ENCODE measurements around the gene TENT5C. TPM values are rescaled to one million over a fixed set of nuclear protein-coding genes. Genes with fewer than 3 reads are reported as not detected.

Gene TENT5C
- total RNA-seq, 1 experiment from 2014 or later = 1.4 TPM

DNA sequence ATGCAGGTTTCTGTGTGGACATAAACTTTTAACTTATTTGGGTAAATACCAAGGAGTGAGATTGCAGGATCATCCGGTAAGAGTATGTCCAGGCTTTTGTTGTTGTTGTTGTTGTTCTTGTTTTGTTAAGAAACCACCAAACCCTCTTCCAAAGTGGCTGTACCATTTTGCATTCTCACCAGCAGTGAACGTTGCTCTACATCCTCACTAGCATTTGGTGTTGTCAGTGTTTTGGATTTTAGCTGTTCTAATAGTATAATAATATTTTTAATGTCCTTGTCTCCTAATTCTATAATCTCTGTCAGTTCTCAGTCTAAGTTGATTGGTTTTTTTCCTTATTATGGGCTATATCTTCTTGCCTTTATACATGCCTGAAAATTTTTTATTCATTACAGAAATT, 37.8 kb downstream of the TENT5C start:
- no peak for TF ChIP-seq POLR2A (IDR thresholded peaks at IDR 0.05; ENCODE audit: borderline replicate concordance, extremely low read depth, insufficient read depth, insufficient read length)
- TF ChIP-seq, protein P1, sequence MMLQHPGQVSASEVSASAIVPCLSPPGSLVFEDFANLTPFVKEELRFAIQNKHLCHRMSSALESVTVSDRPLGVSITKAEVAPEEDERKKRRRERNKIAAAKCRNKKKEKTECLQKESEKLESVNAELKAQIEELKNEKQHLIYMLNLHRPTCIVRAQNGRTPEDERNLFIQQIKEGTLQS (IDR thresholded peaks at IDR 0.05) = no peak
- TF ChIP-seq EGR1 (IDR thresholded peaks at IDR 0.05; ENCODE audit: low read depth) = no peak
- Histone ChIP-seq H3K27me3 (ENCODE audit: insufficient read depth, low read length) (no peaks in the 10 kb centered on the region), H2AFZ (ENCODE audit: low read depth, low read length, poor library complexity, severe bottlenecking) (no peak overlapping the region), H3K27ac (ENCODE audit: low read depth, low read length) (no peak overlapping the region), H3K79me2 (ENCODE audit: insufficient read depth, low read length) (no peaks in the 10 kb centered on the region), H3K9me2 (ENCODE audit: insufficient read depth) (no peaks in the 10 kb centered on the region), H4K20me1 (ENCODE audit: insufficient read depth) (no peaks in the 10 kb centered on the region), H3K4me2 (ENCODE audit: low read length) (no peak overlapping the region), H3K36me3 (ENCODE audit: control insufficient read depth in 1 of 2, insufficient read depth in 2 of 2, low read length in 2 of 2) (no peaks in the 10 kb centered on the region), H3K4me3 (replicated peaks in 1 of 2; ENCODE audit: low read depth in 1 of 2, low read length in 2 of 2) (no peak overlapping the region), H3K4me1 (ENCODE audit: control insufficient read depth in 1 of 2, insufficient read depth in 2 of 2, low read length in 2 of 2) (no peaks in the 10 kb centered on the region), H3K9me3 (ENCODE audit: control insufficient read depth in 1 of 2, insufficient read depth in 1 of 2, low read depth in 1 of 2, low read length in 2 of 2) (no peaks in the 10 kb centered on the region), H3K9ac (ENCODE audit: low read length) (no peak overlapping the region)
- no TSS peak for BruUV-seq (replicated peaks)
- ChIA-PET CTCF (interaction anchor here (0.6 kb wide), 1 partner anchor 9 kb away, joined by 3 read pairs; no protein-coding TSS in a partner anchor), RAD21 (ENCODE audit: low non-redundant PET in 1 of 2, low total read pairs in 2 of 2, uncharacterized antibody in 2 of 2, unreplicated experiment in 2 of 2) (no interaction called here), POLR2A (no interaction called here)
- DNase-seq (ENCODE audit: low read depth, low spot score) (no peak), ATAC-seq (no peak)
- intact Hi-C loops (cut with micrococcal nuclease) = no loop called here

DNA sequence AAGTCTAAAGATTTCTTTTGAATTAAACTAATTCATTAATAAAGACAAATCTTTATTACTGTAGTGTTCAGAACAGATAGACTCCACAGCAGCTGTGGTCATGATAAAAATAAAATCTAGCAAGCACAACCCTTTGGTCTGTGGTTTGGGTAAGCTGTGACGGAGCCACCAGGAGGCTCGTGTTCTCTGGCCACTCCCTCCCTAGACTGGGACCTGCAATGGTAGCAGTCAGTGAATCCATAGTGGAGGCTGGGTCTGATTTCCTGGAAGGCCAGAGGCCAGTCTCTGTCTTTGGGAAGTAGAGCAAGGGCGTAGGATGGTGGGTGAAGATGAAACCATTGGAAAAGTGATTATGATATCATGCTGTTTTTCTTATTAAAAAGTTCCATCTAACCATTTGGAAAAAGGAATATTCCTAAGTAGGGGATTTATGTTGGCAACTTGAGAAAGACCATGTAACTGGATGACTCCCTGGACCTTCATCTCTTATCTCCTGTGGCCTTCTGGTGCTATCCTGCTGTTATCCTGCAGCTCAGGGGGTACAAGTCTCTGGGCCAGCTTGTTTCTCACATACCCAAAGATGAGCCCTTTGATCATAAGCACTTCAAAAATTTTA, 39.0 kb downstream of the TENT5C start:
- Histone ChIP-seq H3K27ac (ENCODE audit: low read depth, low read length) (no peak overlapping the region), H2AFZ (ENCODE audit: low read depth, low read length, poor library complexity, severe bottlenecking) (no peak overlapping the region), H3K9me2 (ENCODE audit: insufficient read depth) (no peaks in the 10 kb centered on the region), H3K4me1 (ENCODE audit: control insufficient read depth in 1 of 2, insufficient read depth in 2 of 2, low read length in 2 of 2) (no peaks in the 10 kb centered on the region), H3K79me2 (ENCODE audit: insufficient read depth, low read length) (no peaks in the 10 kb centered on the region), H3K4me2 (ENCODE audit: low read length) (no peak overlapping the region), H3K27me3 (ENCODE audit: insufficient read depth, low read length) (no peaks in the 10 kb centered on the region), H3K9me3 (ENCODE audit: control insufficient read depth in 1 of 2, insufficient read depth in 1 of 2, low read depth in 1 of 2, low read length in 2 of 2) (no peaks in the 10 kb centered on the region), H4K20me1 (ENCODE audit: insufficient read depth) (no peaks in the 10 kb centered on the region), H3K36me3 (ENCODE audit: control insufficient read depth in 1 of 2, insufficient read depth in 2 of 2, low read length in 2 of 2) (no peaks in the 10 kb centered on the region), H3K9ac (ENCODE audit: low read length) (no peak overlapping the region), H3K4me3 (replicated peaks in 1 of 2; ENCODE audit: low read depth in 1 of 2, low read length in 2 of 2) (no peak overlapping the region)
- intact Hi-C loops (cut with micrococcal nuclease) = no loop called here
- ChIA-PET CTCF (no interaction called here), RAD21 (ENCODE audit: low non-redundant PET in 1 of 2, low total read pairs in 2 of 2, uncharacterized antibody in 2 of 2, unreplicated experiment in 2 of 2) (no interaction called here), POLR2A (no interaction called here)
- no peak for ATAC-seq
- no TSS peak for BruUV-seq (replicated peaks)
- TF ChIP-seq, protein P2, sequence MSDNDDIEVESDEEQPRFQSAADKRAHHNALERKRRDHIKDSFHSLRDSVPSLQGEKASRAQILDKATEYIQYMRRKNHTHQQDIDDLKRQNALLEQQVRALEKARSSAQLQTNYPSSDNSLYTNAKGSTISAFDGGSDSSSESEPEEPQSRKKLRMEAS (IDR thresholded peaks at IDR 0.05) = no peak
- TF ChIP-seq EZH2phosphoT487 (IDR thresholded peaks at IDR 0.05; ENCODE audit: borderline replicate concordance) (no peak), TCF7L2 (IDR thresholded peaks at IDR 0.05; ENCODE audit: borderline replicate concordance, extremely low read depth, insufficient read depth, insufficient read length) (no peak), EGR1 (IDR thresholded peaks at IDR 0.05; ENCODE audit: low read depth) (no peak), SRF (IDR thresholded peaks at IDR 0.05; ENCODE audit: low read depth) (no peak), SP1 (IDR thresholded peaks at IDR 0.05; ENCODE audit: low read depth) (no peak), CEBPB (IDR thresholded peaks at IDR 0.05; ENCODE audit: low read depth) (no peak)
- no peak for DNase-seq (ENCODE audit: low read depth, low spot score)
